ACHN (cell line): Measurements from ENCODE around the gene DUXA.
"Not testable (repeated sequence)": the region's sequence is repeated elsewhere in the genome, so short reads cannot be mapped to it uniquely, and the experiment has no call there.

Experiments
- DNase-seq: peaks from one replicate; pipeline ENCODE4 v3.0.0-alpha.2; 2015
- in situ Hi-C: cut with HindIII; loops from 2 replicates; pipeline ENCODE4 v1.10.0; 2017; ENCODE audit warnings: low sequenced_read_pairs, low pct_ligation_motif_present, low pct_unique_long_range_greater_than_20kb

DUXA gene

DNA sequence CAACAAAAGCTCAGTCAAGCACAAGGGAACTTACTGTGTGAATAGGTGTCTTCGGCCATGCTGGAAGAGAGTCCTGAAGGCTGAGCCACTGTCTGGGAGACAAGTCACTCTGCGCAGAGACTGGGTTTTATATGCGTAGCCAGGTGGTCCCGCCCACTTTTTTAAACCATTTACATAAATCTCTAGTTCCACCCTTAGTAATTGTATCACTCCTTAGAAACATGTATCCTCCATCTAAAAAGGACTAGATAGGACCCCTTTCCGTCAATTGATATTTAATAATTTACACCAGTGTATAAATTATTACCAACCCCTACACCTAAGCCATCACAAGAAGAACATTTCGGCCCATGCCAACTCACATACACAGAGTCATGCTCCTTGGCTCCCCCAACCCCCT is at the start of gene DUXA:
TSS of gene DUXA (minus strand) at position 101 of the 400 bp plus-strand sequence. CDS start at position 59, 42 bp downstream.
- no peak for DNase-seq
- in situ Hi-C loops, result no loop called here

DNA sequence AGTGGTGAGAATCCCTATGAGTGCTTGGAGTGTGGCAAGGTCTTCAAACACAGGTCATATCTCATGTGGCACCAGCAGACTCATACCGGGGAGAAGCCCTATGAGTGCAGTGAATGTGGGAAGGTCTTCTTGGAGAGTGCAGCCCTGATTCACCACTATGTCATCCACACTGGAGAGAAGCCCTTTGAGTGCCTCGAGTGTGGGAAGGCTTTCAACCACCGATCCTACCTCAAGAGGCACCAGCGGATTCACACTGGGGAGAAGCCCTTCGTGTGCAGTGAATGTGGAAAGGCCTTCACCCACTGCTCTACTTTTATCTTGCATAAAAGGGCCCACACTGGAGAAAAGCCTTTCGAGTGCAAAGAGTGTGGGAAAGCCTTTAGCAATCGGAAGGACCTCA is 44.8 kb upstream of the DUXA start:
- in situ Hi-C loops, result no loop called here
- no peak for DNase-seq

DNA sequence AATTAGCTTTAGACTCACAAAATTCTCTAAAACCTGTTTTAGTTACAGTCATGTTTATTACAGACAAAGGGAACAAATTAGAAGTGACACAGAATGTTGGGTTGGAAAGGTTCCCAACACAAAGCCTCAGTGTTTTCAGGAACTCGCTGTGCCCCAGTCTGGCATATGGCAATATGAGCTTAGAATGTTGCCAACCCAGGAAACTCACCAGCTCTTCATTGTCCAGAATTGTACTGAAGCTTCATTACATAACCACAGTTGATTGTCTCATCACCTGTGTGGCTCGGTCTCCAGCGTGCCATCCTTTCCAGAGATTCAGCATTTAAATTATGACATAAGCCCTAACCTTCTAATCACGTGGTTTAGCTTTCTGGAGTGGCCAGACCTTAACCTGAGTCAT is 43.1 kb upstream of the DUXA start:
- DNase-seq, result no peak
- in situ Hi-C loops, result no loop called here

DNA sequence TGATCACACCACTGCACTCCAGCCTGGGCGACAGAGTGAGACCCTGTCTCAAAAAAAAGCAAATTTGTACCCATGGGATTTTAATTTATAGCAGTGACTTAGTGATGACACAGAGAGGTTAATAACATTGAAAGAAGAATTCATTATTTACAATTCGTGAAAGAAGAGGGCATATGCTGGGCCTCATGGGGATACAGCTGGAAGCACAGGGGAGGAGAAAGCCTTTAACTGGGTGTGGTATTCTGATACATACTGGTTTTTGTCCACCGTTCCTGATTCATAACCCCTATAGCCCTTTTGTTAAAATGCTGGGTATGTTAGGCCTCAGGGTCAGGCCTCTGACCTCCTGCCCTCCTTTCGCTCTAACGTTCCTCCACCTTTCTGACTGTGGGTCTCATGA is 34.9 kb upstream of the DUXA start:
- in situ Hi-C loops, result no loop called here
- no peak for DNase-seq

DNA sequence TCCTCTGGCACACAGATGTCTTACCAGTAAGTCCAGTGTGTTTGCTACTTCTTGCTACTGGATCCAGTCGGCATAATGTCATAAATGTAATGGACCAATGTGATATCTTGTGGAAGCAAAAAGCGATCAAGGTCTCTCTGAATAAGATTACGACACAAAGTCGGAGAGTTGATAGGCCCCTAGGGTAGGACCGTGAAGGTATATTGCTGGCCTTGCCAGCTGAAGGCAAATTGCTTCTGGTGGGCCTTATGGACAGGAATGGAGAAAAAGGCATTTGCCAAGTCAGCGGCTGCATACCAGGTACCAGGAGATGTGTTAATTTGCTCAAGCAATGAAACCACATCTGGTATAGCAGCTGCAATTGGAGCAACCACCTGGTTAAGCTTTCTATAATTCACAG is 30.6 kb upstream of the DUXA start:
- in situ Hi-C loops, DNase-seq: not testable (repeated sequence)

DNA sequence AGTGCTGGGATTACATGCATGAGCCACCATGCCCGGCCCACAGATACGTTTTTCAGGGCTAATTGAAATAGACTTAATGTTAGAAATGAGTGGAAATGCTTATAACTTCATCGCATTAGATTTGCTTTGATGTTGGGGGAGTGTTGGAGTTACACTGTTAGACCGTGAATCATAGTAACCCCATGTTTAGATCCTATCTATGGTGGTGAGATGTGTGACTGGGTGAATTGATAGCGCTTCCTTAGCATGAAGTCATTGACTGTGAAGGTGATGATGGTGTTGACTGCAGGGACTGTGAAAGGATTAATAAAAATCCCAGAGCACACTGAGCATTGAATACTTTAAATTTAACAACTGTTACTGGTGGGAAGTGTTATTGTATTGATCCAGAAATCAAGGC is 25.7 kb upstream of the DUXA start:
- no peak for DNase-seq
- in situ Hi-C loops, result no loop called here

DNA sequence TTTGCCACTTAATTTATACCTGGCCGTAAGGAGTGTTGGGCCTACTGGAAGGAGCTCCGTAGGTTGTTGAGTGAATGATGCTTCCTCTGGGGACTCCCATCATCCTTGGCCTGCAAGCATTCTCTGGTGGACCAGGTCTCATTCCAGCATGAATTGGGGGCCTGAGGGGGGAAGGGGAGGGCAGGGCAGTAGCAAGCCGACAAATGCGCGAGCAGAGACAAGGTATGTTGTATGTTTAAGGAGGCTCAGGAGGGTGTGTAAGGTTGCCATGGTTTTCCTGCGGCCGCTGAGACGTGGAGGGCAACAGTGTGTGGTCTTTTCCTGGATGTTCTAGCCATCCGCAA is 24.8 kb upstream of the DUXA start:
- in situ Hi-C loops, result no loop called here
- DNase-seq, result no peak

DNA sequence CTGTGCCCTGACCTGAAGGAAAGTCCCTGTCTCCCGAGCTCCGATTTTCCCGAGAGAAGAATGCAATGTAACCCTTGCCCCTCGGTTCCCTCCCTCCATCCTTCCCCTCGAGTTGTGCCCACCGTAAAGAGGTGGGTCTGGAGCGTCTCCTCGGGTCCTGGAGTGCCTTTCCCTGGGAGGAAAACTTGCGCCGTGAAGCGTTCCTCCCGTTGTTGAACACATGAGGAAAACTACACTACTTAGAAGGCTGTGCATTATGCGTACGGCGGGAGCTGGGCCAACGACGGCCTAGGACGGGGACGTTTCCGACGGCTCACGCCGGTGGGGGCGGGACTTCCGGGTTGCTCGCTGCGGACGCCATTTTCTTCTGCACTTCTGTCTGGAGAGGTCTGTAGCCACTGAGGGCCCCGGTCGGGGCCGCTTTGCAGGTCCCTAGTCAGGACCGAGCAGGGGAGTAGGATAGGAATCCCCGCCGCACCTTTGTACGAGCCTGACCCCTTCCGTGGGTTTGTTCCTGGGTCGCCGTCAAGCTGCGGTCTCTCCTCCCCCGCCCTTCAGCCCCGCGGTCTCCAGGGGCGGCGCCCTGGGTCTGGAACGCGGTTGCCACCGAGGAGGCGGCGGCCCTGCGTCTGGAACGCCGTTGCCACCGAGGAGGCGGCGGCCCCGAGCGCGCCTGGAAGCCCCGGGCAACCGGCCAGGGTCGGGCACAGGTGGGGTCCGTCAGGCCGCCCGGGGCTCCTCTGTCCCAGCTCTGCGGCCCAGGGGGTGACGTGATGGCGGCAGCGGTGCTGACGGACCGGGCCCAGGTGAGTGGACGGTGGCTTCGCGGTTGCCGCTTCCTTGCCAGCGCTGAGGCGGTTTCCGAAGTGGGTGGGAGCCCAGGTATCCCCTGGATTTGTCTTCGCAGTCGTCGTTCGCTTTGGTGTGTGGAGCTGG is 24.1 kb upstream of the DUXA start, which contains the start of gene ZNF264:
TSS of gene ZNF264 (plus strand) at position 360 of the 936 bp plus-strand sequence. CDS start at position 774, 414 bp downstream.
- in situ Hi-C loops, result no loop called here
- DNase-seq, result peak; percentile 75

DNA sequence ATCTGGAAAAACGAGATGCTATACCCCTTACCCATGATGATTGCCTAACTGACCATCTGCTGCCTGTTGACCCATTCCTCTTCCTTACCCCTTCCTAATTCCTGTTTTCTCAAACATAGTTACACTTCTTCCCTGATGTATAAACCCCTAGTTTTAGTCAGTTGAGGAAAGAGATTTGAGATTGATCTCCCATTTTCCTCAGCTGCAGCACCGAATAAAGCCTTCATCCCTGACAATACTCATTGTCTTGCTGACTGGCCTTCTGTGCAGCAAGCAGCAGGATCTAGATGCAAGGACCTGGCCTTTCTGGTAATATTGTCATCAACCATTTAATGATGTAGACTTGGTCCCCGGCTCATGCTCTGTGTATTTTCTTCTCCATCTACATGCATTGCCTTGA is 23.0 kb upstream of the DUXA start:
- in situ Hi-C loops, result no loop called here
- DNase-seq, result no peak

DNA sequence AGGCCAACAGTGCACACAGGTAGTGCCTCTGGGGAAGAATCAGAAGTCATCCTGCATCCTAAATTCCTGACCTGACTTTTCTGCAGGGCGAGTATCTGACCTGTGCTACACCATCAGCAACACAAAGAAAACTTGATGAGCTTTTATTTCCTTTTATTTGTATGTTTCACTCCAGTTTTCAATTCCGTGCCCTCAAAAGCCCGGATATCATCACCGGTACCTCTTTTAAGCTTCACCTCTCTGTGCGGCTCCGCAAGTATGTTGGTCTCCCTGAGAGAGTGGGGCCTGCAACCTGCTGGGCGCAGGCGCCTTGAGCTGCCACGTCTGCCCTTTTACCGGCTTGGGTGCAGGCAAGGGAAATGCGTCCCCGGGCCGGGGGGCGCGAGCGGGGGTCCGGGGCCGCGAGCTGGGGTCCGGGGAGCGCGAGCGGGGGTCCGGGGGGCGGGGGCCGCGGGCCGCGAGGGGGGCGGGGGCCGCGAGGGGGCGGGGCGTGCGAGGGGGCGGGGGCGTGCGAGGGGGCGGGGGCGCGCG is 4.3 kb upstream of the DUXA start:
- in situ Hi-C loops, result no loop called here
- no peak for DNase-seq

DNA sequence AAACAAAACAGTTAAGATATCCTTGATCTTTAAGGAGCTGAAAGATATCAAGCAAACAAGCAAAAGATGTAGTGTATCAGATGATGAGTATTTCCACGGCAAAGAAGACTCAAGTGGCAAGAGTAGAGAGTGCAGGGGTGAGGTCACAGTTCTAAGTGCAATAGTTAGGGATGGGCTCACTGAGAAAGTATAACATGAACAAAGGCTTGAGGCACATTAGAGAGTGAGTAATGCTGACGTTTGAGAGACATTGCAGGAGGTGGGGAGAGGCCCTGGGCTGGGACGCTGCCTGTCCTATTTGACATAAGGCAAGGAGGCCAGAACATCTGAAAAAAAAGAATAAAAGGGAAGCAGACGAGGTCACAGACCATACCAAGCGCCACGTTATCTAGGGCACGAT is 1.4 kb downstream of the DUXA start:
- no peak for DNase-seq
- in situ Hi-C loops, result no loop called here

DNA sequence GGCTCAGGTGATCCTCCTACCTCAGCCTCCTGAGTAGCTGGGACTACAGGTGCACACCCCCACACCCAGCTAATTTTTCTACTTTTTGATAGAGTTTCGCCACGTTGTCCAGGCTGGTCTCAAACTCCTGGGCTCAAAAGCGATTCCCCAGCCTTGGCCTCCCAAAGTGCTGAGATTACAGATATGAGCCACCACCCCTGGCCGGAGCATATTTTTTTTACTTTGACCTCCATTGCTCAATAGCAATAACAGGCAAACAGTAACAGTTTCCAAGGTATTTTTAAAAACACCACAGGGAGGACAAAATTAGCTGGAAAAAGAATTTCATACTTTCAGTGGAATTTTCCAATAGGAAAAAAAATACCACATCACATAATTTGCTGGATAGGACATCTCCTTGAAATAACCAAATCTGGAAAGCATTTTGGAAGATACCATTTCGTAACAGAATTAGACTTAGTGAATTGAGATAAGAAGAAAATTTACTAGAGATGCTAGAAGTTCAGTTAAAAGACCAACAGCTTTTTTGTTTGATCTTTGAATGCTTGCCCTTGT is 5.2 kb downstream of the DUXA start:
- no peak for DNase-seq
- in situ Hi-C loops, result no loop called here

DNA sequence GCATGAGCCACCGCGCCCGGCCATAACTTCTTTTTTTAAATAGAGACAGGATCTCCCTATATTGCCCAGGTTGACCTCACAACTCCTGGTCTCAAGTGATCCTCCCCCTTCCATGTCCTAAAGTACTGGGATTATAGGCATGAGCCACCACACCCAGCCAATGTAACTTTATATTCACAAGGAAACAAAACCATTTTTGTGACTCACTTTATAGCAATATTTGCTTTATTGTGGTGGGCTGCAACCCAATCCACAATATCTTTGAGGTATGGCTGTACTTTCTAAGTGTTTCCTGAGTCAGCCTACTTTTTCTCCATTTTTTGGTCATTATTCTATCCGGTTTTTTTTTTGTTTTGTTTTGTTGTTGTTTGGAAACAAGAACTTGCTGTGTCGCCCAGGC is 14.4 kb downstream of the DUXA start:
- in situ Hi-C loops, result no loop called here
- no peak for DNase-seq

DNA sequence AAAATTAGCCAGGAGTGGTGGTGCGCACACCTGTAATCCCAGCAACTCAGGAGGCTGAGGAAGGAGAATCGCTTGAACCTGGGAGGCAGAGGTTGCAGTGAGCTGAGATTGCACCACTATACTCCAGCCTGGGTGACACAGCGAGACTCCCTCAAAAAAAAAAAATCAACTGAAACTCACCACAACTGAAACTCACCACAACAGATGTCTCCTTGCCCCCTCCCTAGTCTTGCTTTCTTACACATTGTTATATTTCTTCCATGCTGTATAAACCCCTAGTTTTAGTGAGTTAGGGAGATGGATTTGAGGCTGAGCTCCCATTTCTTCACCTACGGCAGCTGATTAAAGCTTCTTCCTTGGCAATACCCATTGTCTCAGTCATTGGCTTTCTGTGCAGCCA is 25.6 kb downstream of the DUXA start:
- no peak for DNase-seq
- in situ Hi-C loops, result no loop called here

DNA sequence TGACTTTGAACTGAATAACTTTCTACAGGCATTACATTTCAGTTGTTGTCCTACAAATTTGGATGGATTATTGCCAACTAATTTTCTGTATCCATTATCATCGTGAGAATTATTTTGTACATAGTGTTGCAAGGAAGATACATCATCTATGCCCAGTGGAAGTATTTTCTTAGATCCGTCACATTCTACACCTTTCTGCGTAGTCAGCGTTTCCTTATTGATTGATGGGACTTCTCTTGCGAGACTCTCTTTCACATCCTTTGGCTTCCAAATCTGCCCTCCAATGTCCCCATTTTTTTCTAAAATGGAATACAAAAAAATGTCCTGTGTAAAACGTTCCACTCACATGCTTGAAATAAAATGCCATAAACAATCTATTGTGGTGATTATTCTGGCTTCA is 31.5 kb downstream of the DUXA start:
- DNase-seq, result no peak
- in situ Hi-C loops, result no loop called here

DNA sequence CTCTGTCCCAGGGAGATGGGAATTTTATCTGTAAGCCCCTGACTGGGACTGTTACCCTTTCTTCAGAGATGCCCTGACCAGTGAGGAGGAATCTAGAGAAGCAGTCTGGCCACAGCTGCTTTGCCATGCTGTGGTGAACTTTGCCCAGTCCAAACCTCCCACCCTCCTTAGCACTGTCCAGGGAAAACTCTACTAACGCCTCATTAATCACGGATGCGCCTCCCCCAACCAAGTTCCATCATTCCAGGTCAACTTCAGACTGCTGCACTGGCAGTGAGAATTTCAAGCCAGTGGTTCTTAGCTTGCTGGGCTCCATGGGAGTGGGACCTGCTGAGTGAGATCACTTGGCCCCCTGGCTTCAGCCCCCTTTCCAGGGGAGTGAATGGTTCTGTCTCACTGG is 39.9 kb downstream of the DUXA start:
- DNase-seq, in situ Hi-C loops: not testable (repeated sequence)

DNA sequence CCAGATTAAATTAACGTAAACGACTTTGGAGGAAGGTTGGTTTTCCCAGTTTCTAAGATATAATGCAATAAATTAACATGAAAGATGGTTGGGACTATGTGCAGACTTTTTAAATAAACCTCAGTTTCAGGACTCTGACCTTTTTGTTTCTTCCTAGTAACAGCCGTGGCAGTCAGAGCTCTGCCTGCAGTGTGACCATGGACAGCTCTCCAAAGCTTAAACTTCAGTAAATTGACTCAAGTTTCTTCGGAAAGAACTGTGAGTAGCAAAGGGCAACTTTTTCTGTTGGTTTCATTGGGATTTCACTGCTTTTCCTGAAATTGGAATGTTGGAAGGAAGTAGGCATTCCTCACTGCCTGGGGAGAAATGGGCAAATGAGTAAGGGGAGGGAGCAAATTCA is 43.4 kb downstream of the DUXA start:
- in situ Hi-C loops, result no loop called here
- no peak for DNase-seq

DNA sequence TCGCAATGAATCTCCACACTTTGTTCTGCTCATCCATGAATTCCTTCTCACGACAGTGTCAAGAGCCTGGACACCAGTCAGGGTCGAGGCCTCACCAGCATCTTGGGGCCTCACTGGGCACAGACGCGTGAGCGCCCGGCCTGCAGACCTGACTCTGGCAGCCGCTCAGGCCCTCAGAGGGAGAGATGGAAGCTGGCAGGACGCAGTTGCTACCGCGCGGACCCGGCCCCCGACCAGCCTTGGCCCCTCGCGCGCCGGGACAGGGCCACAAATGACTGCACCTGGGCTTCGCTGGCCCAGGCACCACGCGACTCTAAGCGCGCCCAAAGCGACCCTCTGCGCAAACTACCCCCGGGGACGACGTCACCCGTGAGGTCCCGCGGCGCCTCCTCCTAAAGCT is 48.4 kb downstream of the DUXA start:
- in situ Hi-C loops, result no loop called here
- no peak for DNase-seq

DNA sequence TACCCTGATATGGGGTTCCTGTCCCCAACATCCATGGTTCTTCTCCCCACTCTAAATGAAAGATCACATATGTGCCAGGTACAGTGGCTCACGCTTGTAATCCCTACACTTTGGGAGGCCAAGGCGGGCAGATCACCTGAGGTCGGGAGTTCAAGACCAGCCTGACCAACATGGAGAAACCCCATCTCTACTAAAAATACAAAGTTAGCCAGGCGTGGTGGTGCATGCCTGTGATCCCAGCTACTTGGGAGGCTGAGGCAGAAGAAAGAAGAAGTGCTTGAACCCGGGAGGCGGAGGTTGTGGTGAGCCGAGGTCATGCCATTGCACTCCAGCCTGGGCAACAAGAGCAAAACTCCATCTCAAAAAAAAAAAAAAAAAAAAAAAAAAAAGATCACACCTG is 53.8 kb downstream of the DUXA start:
- in situ Hi-C loops, result not testable (repeated sequence)

DNA sequence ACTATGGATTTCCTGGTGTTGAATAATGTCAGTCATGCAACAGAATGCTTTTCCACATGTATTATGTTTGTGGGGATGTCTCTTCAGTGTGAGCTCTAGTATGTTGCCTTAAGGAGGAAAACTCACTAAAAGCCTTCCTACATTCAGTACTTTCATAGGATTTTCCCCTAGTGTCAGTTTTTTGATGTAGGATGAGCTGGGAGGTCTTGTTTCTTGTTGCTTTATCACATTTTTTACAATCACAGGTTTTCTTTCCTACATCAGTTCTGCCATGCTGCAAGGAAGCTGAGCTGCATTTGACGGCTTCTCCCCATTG is 56.0 kb downstream of the DUXA start:
- in situ Hi-C loops, result no loop called here
- DNase-seq, result no peak

More for the DNA sequence above, 53.8 kb downstream of the DUXA start:
- DNase-seq, result not testable (repeated sequence)
